ENCODE measurements around the gene PCBP3.
A peak's percentile ranks its signal among the peaks of the same experiment; 100 is the strongest.
"Not testable (repeated sequence)": the region's sequence is repeated elsewhere in the genome, so short reads cannot be mapped to it uniquely, and the experiment has no call there.

Gene PCBP3

GRCh38 chr21:45791562-45792418 is 148.3 kb downstream of the PCBP3 start:
- DNase-seq = no peak

DNA sequence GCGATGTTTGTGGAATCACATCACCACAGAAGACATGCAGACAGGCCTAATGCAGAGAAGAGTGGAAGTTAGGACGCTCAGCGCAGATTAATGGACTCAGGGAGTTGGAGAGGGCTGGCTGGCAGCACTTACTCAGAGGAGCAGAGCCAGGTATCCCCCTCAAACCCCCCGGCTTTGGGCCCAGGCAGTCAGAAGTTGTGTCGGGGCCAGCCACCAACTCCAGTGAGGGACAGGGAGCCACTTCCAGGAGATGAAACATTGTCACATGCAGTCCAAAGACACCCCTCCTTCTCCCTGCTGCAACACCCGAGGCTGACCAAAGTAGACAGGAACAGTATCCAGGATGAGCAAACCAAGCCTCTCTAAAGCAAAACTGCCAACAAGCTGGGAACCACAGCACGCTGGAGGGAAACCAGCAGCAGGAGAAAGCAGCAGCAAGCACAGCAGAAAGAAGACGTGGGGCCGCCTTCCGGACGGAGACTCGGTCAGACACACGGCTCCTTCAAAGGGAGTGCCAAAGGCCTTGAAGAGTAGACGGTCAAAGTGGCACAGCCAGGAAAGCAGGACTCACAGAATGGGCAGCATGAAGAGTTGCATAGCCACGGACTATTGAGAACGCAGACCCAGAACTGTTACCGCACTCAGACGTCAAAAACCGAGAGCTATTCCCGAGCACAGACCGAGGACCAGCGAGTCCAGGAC is 149.3 kb downstream of the PCBP3 start:
- DNase-seq = no peak

DNA sequence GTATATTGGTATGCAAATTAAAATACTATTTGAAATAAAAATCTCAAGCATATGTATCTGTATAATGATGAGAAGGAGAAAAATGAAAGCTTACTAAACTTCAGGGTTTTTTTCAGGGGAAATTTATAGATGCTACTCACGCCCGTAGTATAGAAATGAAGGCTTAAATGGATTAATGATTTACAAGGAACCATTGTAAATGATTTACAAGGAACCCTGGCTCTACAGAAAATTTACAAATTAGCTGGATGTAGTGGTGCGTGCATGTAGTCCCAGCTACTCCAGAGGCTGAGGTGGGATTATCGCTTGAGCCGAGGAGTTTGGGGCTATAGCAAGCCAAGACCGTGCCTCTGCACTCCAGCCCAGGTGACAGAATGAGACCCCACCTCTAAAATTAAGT is 150.5 kb downstream of the PCBP3 start:
- peak in 1 of 2 experiments; percentile 51 for DNase-seq

- no peak for DNase-seq
Observed at GRCh38 chr21:45796003-45796402, 152.5 kb downstream of the PCBP3 start.

DNA sequence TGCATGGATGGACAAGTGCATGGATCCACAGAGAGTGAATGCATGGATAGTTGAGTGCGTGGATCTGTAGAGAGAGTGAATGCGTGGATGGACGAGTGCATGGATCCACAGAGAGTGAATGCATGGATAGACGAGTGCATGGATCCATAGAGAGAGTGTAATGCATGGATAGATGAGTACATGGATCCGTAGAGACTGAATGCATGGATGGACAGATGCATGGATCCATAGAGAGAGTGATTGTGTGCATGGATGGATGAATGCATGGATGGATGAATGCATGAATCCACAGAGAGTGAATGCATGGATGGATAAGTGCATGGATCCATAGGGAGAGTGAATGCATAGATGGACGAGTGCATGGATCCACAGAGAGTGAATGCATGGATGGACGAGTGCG is 153.8 kb downstream of the PCBP3 start:
- DNase-seq = no peak

- DNase-seq = no peak
Observed at GRCh38 chr21:45799765-45800338, 156.3 kb downstream of the PCBP3 start.

DNA sequence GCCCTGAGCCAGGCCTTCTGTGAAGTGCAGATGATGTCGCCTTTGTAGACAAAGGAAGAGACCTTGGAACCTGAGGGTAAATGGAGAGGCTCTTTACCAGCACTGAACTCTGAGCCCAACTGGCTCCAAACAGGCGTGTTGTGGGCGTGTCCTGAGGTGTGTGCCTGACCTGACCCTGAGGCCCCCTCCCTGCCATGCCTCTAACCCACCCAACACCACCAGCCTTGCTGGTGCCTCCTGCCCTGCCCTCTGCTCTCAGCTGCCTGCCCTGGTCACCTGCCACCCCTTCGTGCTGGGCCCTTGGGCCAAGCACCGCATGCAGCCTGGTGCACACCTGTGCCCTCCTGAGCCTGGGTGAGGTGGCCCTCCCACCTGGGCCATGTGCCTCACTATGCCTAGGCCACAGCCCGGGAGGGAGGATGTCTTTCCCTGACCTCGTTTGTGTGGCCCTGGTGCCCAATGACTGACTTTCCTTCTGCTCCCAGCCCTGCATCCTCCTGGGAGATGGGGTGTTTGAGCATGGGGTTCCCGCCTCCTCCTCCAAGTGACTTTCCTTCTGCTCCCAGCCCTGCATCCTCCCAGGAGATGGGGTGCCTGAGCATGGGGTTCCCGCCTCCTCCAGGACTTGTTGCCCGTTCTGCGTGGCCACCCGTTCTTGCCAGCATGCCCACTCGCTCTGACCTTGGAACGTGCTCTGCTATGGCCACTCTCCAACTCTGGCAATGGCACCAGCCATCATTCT is 157.0 kb downstream of the PCBP3 start:
- no peak for DNase-seq

- DNase-seq = no peak
Observed at GRCh38 chr21:45801129-45801964, 157.8 kb downstream of the PCBP3 start.

DNA sequence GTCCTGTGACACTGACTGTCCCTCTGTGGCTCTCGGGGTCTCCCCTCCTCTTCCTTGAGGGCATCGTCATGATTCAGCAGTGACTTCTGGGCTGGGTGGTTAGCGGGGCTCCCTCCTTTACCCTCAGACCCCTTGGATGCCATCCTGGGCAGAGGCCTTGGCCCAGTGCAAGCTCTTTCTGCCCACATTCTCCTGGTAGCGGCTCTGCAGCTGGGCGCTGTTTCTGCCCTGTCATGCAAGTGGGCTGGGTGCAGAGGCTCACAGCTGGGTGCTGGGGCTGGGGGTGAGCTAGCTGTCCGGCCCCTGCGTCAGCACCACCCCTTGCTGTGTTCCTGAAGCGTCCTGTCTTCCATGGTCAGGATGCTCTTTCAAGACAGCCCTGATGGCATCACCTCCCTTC is 158.5 kb downstream of the PCBP3 start:
- DNase-seq = no peak

DNA sequence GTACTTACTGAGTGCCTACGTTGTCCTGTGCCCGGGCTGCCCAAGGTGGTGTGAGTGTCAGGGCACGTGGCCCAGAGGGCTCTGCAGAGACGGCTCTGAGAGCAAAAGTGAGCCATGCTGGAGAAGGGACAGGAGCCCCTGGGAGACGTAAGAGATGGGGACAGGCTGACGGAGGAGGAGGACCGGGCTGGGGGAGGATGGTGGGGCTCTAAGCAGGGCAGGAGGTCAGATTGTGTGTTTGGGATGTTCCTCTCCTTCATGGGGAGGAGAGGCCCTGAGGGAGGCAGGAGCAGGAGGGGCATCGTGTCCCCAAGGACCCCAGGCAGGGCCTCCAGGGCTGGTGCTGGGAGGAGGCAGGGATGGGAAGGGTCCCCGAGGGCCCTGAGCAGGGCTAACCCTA is 158.9 kb downstream of the PCBP3 start:
- DNase-seq = no peak

DNA sequence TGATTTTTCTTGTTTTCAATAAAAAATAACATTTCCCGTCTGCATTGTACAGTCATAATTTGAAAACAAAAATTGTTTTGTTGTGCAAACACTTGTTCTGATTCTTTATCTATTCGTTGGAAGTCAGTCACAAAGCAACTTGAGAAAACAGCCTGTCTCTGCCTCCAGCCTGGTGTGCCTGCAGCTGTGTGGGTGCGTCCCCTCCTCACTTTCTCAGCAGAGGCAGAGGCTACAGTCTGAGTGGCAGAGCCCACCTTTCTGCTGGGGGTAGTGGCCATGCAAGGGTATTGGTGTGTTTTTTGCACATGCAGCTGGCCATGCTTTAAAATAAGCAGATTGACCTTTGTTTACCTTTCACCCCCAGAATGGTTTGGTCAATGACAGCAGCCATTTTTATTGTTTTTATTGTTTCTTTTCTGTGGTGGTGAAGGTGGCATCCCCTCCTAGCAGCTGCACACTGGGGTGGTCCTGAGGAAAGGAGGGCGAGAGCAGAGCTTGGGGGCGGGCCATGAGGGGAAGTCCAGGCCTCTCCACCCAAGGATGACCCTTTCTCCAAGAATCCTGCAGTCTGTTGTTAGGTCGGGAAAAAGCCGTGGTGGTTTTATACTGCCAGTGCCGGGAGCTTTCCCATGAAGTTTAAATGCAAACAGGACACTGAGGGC is 159.6 kb downstream of the PCBP3 start:
- DNase-seq = no peak

- no peak for DNase-seq
Observed at GRCh38 chr21:45803618-45804340, 160.3 kb downstream of the PCBP3 start.

DNA sequence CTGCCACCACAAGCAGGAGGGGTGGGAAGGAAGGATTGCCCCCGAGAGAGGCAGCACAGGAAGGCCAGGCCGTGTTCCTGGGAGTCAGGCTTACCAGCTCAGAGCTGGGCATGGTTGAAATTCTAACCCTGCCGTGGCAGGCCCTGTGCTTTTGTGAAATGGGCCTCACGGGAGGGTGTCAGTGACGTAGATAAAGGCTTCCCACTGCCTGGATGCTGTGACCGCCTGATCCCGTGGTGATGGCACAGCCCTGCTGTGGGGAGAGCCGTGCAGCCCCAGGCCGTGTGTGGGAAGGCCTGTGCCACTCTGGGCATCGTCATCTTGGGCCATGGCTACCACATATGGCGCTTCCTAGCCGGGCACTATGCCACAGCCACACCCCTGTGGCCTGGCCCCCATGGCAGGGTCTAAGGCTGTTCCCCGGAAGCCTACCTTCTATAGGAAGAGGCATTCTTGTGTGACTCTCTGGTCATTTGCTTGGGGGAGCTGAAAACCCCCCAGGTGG is 161.3 kb downstream of the PCBP3 start:
- no peak for DNase-seq

GRCh38 chr21:45805321-45805720 is 161.8 kb downstream of the PCBP3 start:
- DNase-seq = no peak

DNA sequence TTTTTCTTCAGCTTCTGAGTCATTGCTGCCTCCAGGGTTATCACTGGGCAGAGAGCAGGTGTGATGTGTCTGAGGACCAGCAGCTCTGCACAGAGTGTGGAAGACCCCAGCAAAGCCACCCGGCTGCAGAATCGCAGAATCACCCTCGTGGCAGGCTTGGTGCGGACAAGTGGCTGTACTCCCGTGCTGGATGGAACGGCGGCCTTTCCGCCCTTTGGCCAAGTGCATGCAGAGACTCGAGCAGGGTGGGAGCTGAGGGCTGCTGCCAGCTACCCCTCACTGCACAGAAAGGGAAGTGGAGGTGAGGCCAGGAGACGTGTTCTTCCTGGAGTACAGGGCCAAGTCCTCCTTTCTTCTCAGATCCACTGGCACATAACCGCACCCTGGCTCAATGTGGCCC is 162.5 kb downstream of the PCBP3 start:
- no peak for DNase-seq

GRCh38 chr21:45808663-45809062 is 165.1 kb downstream of the PCBP3 start:
- DNase-seq = not testable (repeated sequence)

DNA sequence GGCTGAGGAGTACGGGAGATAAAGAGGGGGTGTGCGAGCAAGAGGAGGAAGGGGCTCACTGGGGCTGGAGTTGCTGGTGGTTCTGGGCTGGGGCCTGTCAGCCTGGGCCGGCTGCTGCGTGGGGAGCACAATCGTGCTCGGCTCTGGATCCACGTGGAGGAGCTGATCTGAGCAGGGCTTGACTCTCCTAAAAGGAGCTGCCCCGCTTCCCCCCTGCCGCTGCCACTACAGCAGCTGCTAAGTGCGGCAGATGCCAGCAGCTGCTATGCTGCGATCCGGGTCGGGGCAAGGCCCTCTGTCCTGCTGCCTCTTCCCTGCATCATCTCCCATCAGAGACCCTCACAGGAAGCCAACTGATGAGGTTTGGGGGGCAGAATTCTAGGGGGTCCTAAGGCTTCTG is 165.9 kb downstream of the PCBP3 start:
- DNase-seq = no peak

DNA sequence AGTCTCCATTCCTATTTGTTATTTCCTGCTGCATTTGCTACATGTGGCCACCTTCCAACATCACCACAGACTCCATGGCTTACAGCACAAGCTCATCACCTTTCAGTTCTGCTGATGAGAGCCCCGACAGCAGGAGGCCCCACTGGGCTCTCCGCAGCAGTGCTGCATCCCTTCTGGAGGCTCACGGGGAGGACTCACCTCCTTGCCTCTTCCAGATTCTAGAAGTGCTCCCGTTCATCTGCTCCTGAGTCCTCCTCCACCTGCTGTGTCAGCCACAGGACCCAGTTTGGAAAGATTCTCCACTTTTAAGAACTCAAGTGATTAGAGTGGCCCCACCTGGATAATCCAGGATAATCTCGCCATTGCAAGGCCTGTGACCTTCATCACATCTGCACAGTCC is 167.6 kb downstream of the PCBP3 start:
- DNase-seq = no peak

- not testable (repeated sequence) for DNase-seq
Observed at GRCh38 chr21:45814210-45814940, 170.8 kb downstream of the PCBP3 start.

DNA sequence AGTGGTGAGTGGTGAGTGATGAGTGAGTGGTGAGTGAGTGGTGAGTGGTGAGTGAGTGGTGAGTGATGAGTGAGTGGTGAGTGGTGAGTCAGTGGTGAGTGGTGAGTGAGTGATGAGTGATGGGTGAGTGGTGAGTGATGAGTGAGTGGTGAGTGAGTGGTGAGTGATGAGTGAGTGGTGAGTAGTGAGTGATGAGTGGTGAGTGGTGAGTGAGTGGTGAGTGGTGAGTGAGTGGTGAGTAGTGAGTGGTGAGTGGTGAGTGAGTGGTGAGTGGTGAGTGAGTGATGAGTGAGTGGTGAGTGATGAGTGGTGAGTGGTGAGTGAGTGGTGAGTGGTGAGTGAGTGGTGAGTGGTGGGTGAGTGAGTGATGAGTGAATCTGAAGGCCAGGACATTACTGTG is 172.3 kb downstream of the PCBP3 start:
- not testable (repeated sequence) for DNase-seq

Data from NCI-H526 (cell line).